KMS-11 (cell line): ENCODE data around the gene SLC6A6.

ENCODE experiments used
- H2AFZ ChIP-seq: fragments of 200-600 bp; sonication (generic); 2 replicates; pipeline ENCODE4 v1.6.1; 2016; ENCODE audit warnings: antibody characterized with exemption, mixed run types, low read depth
- H3K27ac ChIP-seq: fragments of 200-600 bp; sonication (generic); 2 replicates; pipeline ENCODE4 v1.6.1; 2016; ENCODE audit warnings: mild to moderate bottlenecking, mixed run types
- H3K27me3 ChIP-seq: fragments of 200-600 bp; sonication (generic); 2 replicates; pipeline ENCODE4 v1.6.1; 2017; ENCODE audit warnings: mild to moderate bottlenecking, low read depth, mixed run types, moderate library complexity; ENCODE audit not compliant: insufficient read depth
- H3K36me3 ChIP-seq: fragments of 200-600 bp; sonication (generic); 2 replicates; pipeline ENCODE4 v1.6.1; 2017; ENCODE audit warnings: mild to moderate bottlenecking, mixed run types; ENCODE audit not compliant: insufficient read depth
- H3K4me1 ChIP-seq: fragments of 200-600 bp; sonication (generic); 2 replicates; pipeline ENCODE4 v1.6.1; 2016; ENCODE audit warnings: mild to moderate bottlenecking, low read depth, mixed run types; ENCODE audit not compliant: poor library complexity, severe bottlenecking
- H3K4me2 ChIP-seq: fragments of 200-600 bp; sonication (generic); 2 replicates; pipeline ENCODE4 v1.7.0; 2016; ENCODE audit warnings: mild to moderate bottlenecking, mixed run types
- H3K4me3 ChIP-seq: fragments of 200-600 bp; sonication (generic); IDR thresholded peaks from 2 replicates; pipeline ENCODE4 v1.6.1; 2017; ENCODE audit warnings: low read depth, low read length, mixed read lengths; ENCODE audit not compliant: insufficient read depth
- H3K79me2 ChIP-seq: fragments of 200-600 bp; sonication (generic); 2 replicates; pipeline ENCODE4 v1.6.1; 2016; ENCODE audit warnings: low read depth, mixed run types; ENCODE audit not compliant: insufficient read depth
- H3K9ac ChIP-seq: fragments of 200-600 bp; sonication (generic); 2 replicates; pipeline ENCODE4 v1.6.1; 2016; ENCODE audit warnings: mild to moderate bottlenecking, mixed run types
- H4K20me1 ChIP-seq: fragments of 200-600 bp; sonication (generic); 2 replicates; pipeline ENCODE4 v1.6.1; 2016; ENCODE audit warnings: mild to moderate bottlenecking, mixed run types; ENCODE audit not compliant: insufficient read depth
- CTCF ChIP-seq: fragments of 200-600 bp; sonication (generic); conservative IDR thresholded peaks from 2 replicates; pipeline ENCODE4 v1.6.1; 2017; ENCODE audit warnings: low read depth, mild to moderate bottlenecking, antibody characterized with exemption, low read length, moderate library complexity, mixed read lengths

The SLC6A6 gene

GRCh38 chr3:14370720-14371572 lies 31.5 kb upstream of the SLC6A6 start:
- Histone ChIP-seq H3K4me3 (no peak overlapping the region), H3K79me2 (no peaks in the 10 kb centered on the region), H3K9ac (no peak overlapping the region), H2AFZ (no peak overlapping the region), H3K4me2 (no peak overlapping the region), H3K4me1 (peaks cover 12% of the 10 kb centered on the region), H3K27me3 (no peaks in the 10 kb centered on the region), H3K27ac (no peak overlapping the region), H4K20me1 (no peaks in the 10 kb centered on the region), H3K36me3 (no peaks in the 10 kb centered on the region)
- no peak for TF ChIP-seq CTCF

GRCh38 chr3:14371573-14372474 lies 30.6 kb upstream of the SLC6A6 start:
- Histone ChIP-seq H3K79me2 (no peaks in the 10 kb centered on the region), H2AFZ (peak overlapping the region; percentile 14; the same call in 1 of the 2 replicates), H3K9ac (no peak overlapping the region), H3K4me1 (peaks cover 12% of the 10 kb centered on the region), H3K4me2 (no peak overlapping the region), H3K36me3 (no peaks in the 10 kb centered on the region), H3K27me3 (no peaks in the 10 kb centered on the region), H4K20me1 (no peaks in the 10 kb centered on the region), H3K27ac (no peak overlapping the region), H3K4me3 (no peak overlapping the region)
- no peak for TF ChIP-seq CTCF

GRCh38 chr3:14372587-14372986 lies 29.8 kb upstream of the SLC6A6 start:
- H3K27me3 ChIP-seq = no peaks in the 10 kb centered on the region
- no peak for TF ChIP-seq CTCF
- no peak overlapping the region for H3K4me2 ChIP-seq
- H4K20me1 ChIP-seq = no peaks in the 10 kb centered on the region
- H3K79me2 ChIP-seq = no peaks in the 10 kb centered on the region
- H2AFZ ChIP-seq = no peak overlapping the region
- H3K4me1 ChIP-seq = peaks cover 12% of the 10 kb centered on the region
- no peak overlapping the region for H3K9ac ChIP-seq
- H3K36me3 ChIP-seq = no peaks in the 10 kb centered on the region
- H3K27ac ChIP-seq = no peak overlapping the region
- no peak overlapping the region for H3K4me3 ChIP-seq

- no peak for TF ChIP-seq CTCF
- H3K27me3 ChIP-seq = no peaks in the 10 kb centered on the region
- peaks cover 12% of the 10 kb centered on the region for H3K4me1 ChIP-seq
- H3K36me3 ChIP-seq = no peaks in the 10 kb centered on the region
- H4K20me1 ChIP-seq = no peaks in the 10 kb centered on the region
- no peak overlapping the region for H3K4me3 ChIP-seq
- no peak overlapping the region for H3K27ac ChIP-seq
- no peaks in the 10 kb centered on the region for H3K79me2 ChIP-seq
- H3K9ac ChIP-seq = no peak overlapping the region
- H2AFZ ChIP-seq = no peak overlapping the region
- no peak overlapping the region for H3K4me2 ChIP-seq
Measured at GRCh38 chr3:14373753-14374376, 28.5 kb upstream of the SLC6A6 start.
